DMS153 treated with DMSO at 0.1 percent for 48 hours (cell line): ENCODE data around the gene PDS5A.
"Not testable (repeated sequence)": the region's sequence is repeated elsewhere in the genome, so short reads cannot be mapped to it uniquely, and the experiment has no call there.

Experiments used
- DNase-seq: peaks from one replicate; lab custom pipeline; 2025; ENCODE audit not compliant: unreplicated experiment; lab: John Stamatoyannopoulos, UW

PDS5A gene

GRCh38 chr4:39970671-39971640 is 6.8 kb downstream of the PDS5A start:
- no peak for DNase-seq

GRCh38 chr4:39963656-39964055 is 14.1 kb downstream of the PDS5A start:
- no peak for DNase-seq

GRCh38 chr4:39961311-39961877 is 16.3 kb downstream of the PDS5A start:
- no peak for DNase-seq

GRCh38 chr4:39950861-39951481 is 26.7 kb downstream of the PDS5A start:
- DNase-seq = no peak

- DNase-seq = no peak
These were observed 29.7 kb downstream of the PDS5A start for GRCh38 chr4:39947963-39948362.

GRCh38 chr4:39947417-39947816 is 30.3 kb downstream of the PDS5A start:
- DNase-seq = no peak

- not testable (repeated sequence) for DNase-seq
These were observed 33.5 kb downstream of the PDS5A start for GRCh38 chr4:39944245-39944644.

- DNase-seq = no peak
These were observed 35.2 kb downstream of the PDS5A start for GRCh38 chr4:39942507-39942906.

- DNase-seq = no peak
These were observed 36.0 kb downstream of the PDS5A start for GRCh38 chr4:39941682-39942217.

GRCh38 chr4:39937683-39938268 is 39.9 kb downstream of the PDS5A start:
- DNase-seq = no peak

- DNase-seq = no peak
These were observed 40.9 kb downstream of the PDS5A start for GRCh38 chr4:39936565-39937418.

- no peak for DNase-seq
These were observed 43.8 kb downstream of the PDS5A start for GRCh38 chr4:39933671-39934590.

GRCh38 chr4:39932776-39933402 is 44.8 kb downstream of the PDS5A start:
- no peak for DNase-seq

- DNase-seq = no peak
These were observed 46.2 kb downstream of the PDS5A start for GRCh38 chr4:39931441-39931901.

- no peak for DNase-seq
These were observed 49.2 kb downstream of the PDS5A start for GRCh38 chr4:39928538-39928937.

GRCh38 chr4:39924014-39924413 is 53.7 kb downstream of the PDS5A start:
- no peak for DNase-seq

GRCh38 chr4:39922399-39922798 is 55.3 kb downstream of the PDS5A start:
- DNase-seq = no peak

- no peak for DNase-seq
These were observed 64.2 kb downstream of the PDS5A start for GRCh38 chr4:39913471-39913870.

GRCh38 chr4:39910064-39910463 is 67.6 kb downstream of the PDS5A start:
- no peak for DNase-seq
